ENCODE results near the gene ANO4.

The ANO4 gene

GRCh38 chr12:100798286-100799160 is 3.9 kb downstream of the ANO4 start:
- ATAC-seq, result peak; percentile 60
- TF ChIP-seq ZNF565 (CRISPR knock-in tag; conservative IDR thresholded peaks at IDR 0.05; ENCODE audit: low read depth) (no peak), PPARA (CRISPR knock-in tag; IDR thresholded peaks at IDR 0.05; ENCODE audit: borderline replicate concordance) (no peak), ZFP30 (CRISPR knock-in tag; IDR thresholded peaks at IDR 0.05) (no peak), CSDC2 (CRISPR knock-in tag; IDR thresholded peaks at IDR 0.05) (no peak), RARB (CRISPR knock-in tag; IDR thresholded peaks at IDR 0.05) (no peak), ESRRG (CRISPR knock-in tag; IDR thresholded peaks at IDR 0.05) (no peak), ARNTL (CRISPR knock-in tag; IDR thresholded peaks at IDR 0.05; ENCODE audit: borderline replicate concordance, low read depth) (no peak), ZNF70 (CRISPR knock-in tag; IDR thresholded peaks at IDR 0.05) (no peak), BACH2 (CRISPR knock-in tag; IDR thresholded peaks at IDR 0.05; ENCODE audit: borderline replicate concordance) (no peak), ZFP3 (CRISPR knock-in tag; IDR thresholded peaks at IDR 0.05) (no peak), OSR1 (CRISPR knock-in tag; IDR thresholded peaks at IDR 0.05) (no peak), TOX (CRISPR knock-in tag; IDR thresholded peaks at IDR 0.05; ENCODE audit: borderline replicate concordance) (no peak), ISL1 (CRISPR knock-in tag; IDR thresholded peaks at IDR 0.05) (no peak), ZNF8 (CRISPR knock-in tag; IDR thresholded peaks at IDR 0.05) (no peak)
- TF ChIP-seq, protein P1, sequence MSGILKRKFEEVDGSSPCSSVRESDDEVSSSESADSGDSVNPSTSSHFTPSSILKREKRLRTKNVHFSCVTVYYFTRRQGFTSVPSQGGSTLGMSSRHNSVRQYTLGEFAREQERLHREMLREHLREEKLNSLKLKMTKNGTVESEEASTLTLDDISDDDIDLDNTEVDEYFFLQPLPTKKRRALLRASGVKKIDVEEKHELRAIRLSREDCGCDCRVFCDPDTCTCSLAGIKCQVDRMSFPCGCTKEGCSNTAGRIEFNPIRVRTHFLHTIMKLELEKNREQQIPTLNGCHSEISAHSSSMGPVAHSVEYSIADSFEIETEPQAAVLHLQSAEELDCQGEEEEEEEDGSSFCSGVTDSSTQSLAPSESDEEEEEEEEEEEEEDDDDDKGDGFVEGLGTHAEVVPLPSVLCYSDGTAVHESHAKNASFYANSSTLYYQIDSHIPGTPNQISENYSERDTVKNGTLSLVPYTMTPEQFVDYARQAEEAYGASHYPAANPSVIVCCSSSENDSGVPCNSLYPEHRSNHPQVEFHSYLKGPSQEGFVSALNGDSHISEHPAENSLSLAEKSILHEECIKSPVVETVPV (CRISPR knock-in tag; IDR thresholded peaks at IDR 0.05), result no peak
- TF ChIP-seq, protein P2, sequence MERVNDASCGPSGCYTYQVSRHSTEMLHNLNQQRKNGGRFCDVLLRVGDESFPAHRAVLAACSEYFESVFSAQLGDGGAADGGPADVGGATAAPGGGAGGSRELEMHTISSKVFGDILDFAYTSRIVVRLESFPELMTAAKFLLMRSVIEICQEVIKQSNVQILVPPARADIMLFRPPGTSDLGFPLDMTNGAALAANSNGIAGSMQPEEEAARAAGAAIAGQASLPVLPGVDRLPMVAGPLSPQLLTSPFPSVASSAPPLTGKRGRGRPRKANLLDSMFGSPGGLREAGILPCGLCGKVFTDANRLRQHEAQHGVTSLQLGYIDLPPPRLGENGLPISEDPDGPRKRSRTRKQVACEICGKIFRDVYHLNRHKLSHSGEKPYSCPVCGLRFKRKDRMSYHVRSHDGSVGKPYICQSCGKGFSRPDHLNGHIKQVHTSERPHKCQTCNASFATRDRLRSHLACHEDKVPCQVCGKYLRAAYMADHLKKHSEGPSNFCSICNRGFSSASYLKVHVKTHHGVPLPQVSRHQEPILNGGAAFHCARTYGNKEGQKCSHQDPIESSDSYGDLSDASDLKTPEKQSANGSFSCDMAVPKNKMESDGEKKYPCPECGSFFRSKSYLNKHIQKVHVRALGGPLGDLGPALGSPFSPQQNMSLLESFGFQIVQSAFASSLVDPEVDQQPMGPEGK (CRISPR knock-in tag; IDR thresholded peaks at IDR 0.05; ENCODE audit: borderline replicate concordance), result no peak
- TF ChIP-seq, protein P3, sequence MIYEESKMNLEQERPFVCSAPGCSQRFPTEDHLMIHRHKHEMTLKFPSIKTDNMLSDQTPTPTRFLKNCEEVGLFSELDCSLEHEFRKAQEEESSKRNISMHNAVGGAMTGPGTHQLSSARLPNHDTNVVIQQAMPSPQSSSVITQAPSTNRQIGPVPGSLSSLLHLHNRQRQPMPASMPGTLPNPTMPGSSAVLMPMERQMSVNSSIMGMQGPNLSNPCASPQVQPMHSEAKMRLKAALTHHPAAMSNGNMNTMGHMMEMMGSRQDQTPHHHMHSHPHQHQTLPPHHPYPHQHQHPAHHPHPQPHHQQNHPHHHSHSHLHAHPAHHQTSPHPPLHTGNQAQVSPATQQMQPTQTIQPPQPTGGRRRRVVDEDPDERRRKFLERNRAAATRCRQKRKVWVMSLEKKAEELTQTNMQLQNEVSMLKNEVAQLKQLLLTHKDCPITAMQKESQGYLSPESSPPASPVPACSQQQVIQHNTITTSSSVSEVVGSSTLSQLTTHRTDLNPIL (CRISPR knock-in tag; IDR thresholded peaks at IDR 0.05; ENCODE audit: low read depth), result no peak

DNA sequence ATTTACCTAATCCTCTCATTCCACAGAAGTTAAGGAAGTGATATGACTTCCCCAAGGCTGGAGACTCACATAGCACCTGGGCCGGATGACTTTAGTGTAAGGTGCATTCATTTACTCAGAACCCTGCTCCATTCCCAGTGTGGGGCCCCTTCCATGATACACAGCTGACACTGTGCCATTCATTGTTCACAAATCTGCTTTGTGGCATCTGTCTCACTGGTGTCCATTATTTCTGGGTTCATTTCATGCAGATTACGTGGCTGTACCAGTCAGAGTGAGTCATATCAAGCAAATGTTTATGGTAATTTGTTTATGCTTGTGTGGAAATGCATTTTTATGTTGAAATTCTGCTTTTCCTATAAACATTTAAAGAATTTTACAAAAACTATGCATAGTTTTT is 5.2 kb downstream of the ANO4 start:
- TF ChIP-seq, protein P4, sequence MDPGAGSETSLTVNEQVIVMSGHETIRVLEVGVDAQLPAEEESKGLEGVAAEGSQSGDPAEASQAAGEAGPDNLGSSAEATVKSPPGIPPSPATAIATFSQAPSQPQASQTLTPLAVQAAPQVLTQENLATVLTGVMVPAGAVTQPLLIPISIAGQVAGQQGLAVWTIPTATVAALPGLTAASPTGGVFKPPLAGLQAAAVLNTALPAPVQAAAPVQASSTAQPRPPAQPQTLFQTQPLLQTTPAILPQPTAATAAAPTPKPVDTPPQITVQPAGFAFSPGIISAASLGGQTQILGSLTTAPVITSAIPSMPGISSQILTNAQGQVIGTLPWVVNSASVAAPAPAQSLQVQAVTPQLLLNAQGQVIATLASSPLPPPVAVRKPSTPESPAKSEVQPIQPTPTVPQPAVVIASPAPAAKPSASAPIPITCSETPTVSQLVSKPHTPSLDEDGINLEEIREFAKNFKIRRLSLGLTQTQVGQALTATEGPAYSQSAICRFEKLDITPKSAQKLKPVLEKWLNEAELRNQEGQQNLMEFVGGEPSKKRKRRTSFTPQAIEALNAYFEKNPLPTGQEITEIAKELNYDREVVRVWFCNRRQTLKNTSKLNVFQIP (CRISPR knock-in tag; IDR thresholded peaks at IDR 0.05; ENCODE audit: borderline replicate concordance, low read depth), result no peak
- TF ChIP-seq ZNF8 (CRISPR knock-in tag; IDR thresholded peaks at IDR 0.05) (no peak), ARNTL (CRISPR knock-in tag; IDR thresholded peaks at IDR 0.05; ENCODE audit: borderline replicate concordance, low read depth) (no peak), ZFP3 (CRISPR knock-in tag; IDR thresholded peaks at IDR 0.05) (no peak), OSR1 (CRISPR knock-in tag; IDR thresholded peaks at IDR 0.05) (no peak), ZNF565 (CRISPR knock-in tag; conservative IDR thresholded peaks at IDR 0.05; ENCODE audit: low read depth) (no peak), GLIS3 (CRISPR knock-in tag; IDR thresholded peaks at IDR 0.05) (no peak), ZFP30 (CRISPR knock-in tag; IDR thresholded peaks at IDR 0.05) (no peak), PPARA (CRISPR knock-in tag; IDR thresholded peaks at IDR 0.05; ENCODE audit: borderline replicate concordance) (no peak)
- TF ChIP-seq, protein P2 (CRISPR knock-in tag; IDR thresholded peaks at IDR 0.05; ENCODE audit: borderline replicate concordance), result no peak
- no peak for ATAC-seq

- no peak for ATAC-seq
- TF ChIP-seq, protein P4 (CRISPR knock-in tag; IDR thresholded peaks at IDR 0.05; ENCODE audit: borderline replicate concordance, low read depth), result no peak
- TF ChIP-seq ZNF565 (CRISPR knock-in tag; conservative IDR thresholded peaks at IDR 0.05; ENCODE audit: low read depth), result no peak
- no peak for TF ChIP-seq PPARA (CRISPR knock-in tag; IDR thresholded peaks at IDR 0.05; ENCODE audit: borderline replicate concordance)
- TF ChIP-seq TOX (CRISPR knock-in tag; IDR thresholded peaks at IDR 0.05; ENCODE audit: borderline replicate concordance), result no peak
- TF ChIP-seq, protein P1 (CRISPR knock-in tag; IDR thresholded peaks at IDR 0.05), result no peak
- no peak for TF ChIP-seq GLIS3 (CRISPR knock-in tag; IDR thresholded peaks at IDR 0.05)
- TF ChIP-seq BACH2 (CRISPR knock-in tag; IDR thresholded peaks at IDR 0.05; ENCODE audit: borderline replicate concordance), result no peak
- no peak for TF ChIP-seq ZFP3 (CRISPR knock-in tag; IDR thresholded peaks at IDR 0.05)
- TF ChIP-seq ISL1 (CRISPR knock-in tag; IDR thresholded peaks at IDR 0.05), result no peak
- no peak for TF ChIP-seq SNAI2 (CRISPR knock-in tag; IDR thresholded peaks at IDR 0.05)
- TF ChIP-seq, protein P3 (CRISPR knock-in tag; IDR thresholded peaks at IDR 0.05; ENCODE audit: low read depth), result no peak
- TF ChIP-seq ARNTL (CRISPR knock-in tag; IDR thresholded peaks at IDR 0.05; ENCODE audit: borderline replicate concordance, low read depth), result no peak
- no peak for TF ChIP-seq CSDC2 (CRISPR knock-in tag; IDR thresholded peaks at IDR 0.05)
- no peak for TF ChIP-seq ZFP30 (CRISPR knock-in tag; IDR thresholded peaks at IDR 0.05)
Measured at GRCh38 chr12:100800723-100801122, 6.1 kb downstream of the ANO4 start.
